NCI-H446 treated with DMSO at 0.1 percent for 48 hours (cell line): ENCODE results near the gene TMEM131.
"Not testable (repeated sequence)": the region's sequence is repeated elsewhere in the genome, so short reads cannot be mapped to it uniquely, and the experiment has no call there.

ENCODE experiments used
- DNase-seq: peaks from one replicate; lab custom pipeline; 2025; lab: John Stamatoyannopoulos, UW

Gene TMEM131

GRCh38 chr2:98022067-98022466 is 26.3 kb upstream of the TMEM131 start:
- DNase-seq = not testable (repeated sequence)

GRCh38 chr2:98020992-98021713 is 25.4 kb upstream of the TMEM131 start:
- no peak for DNase-seq

- no peak for DNase-seq
Measured at GRCh38 chr2:98020516-98020915, 24.8 kb upstream of the TMEM131 start.

- no peak for DNase-seq
Measured at GRCh38 chr2:98016908-98017670, 21.3 kb upstream of the TMEM131 start.

- DNase-seq = no peak
Measured at GRCh38 chr2:98015671-98016070, 19.9 kb upstream of the TMEM131 start.

GRCh38 chr2:98014379-98014778 is 18.6 kb upstream of the TMEM131 start:
- DNase-seq = no peak

- no peak for DNase-seq
Measured at GRCh38 chr2:98013407-98014042, 17.8 kb upstream of the TMEM131 start.

- DNase-seq = no peak
Measured at GRCh38 chr2:98012561-98012991, 16.8 kb upstream of the TMEM131 start.

- DNase-seq = no peak
Measured at GRCh38 chr2:98009887-98010760, 14.4 kb upstream of the TMEM131 start.

- DNase-seq = no peak
Measured at GRCh38 chr2:98008415-98008814, 12.7 kb upstream of the TMEM131 start.

GRCh38 chr2:98006378-98006777 is 10.6 kb upstream of the TMEM131 start:
- DNase-seq = no peak

- DNase-seq = no peak
Measured at GRCh38 chr2:98004613-98005012, 8.9 kb upstream of the TMEM131 start.

- DNase-seq = no peak
Measured at GRCh38 chr2:98004047-98004446, 8.3 kb upstream of the TMEM131 start.

GRCh38 chr2:97999536-97999935 is 3.8 kb upstream of the TMEM131 start:
- DNase-seq = no peak

- DNase-seq = no peak
Measured at GRCh38 chr2:97998431-97999005, 2.8 kb upstream of the TMEM131 start.

- DNase-seq = no peak
Measured at GRCh38 chr2:97997784-97998392, 2.1 kb upstream of the TMEM131 start.

GRCh38 chr2:97996679-97997078 is 931 bp upstream of the TMEM131 start:
- DNase-seq = no peak

- DNase-seq = no peak
Measured at GRCh38 chr2:97995026-97995733, 568 bp downstream of the TMEM131 start.

- DNase-seq = no peak
Measured at GRCh38 chr2:97994476-97994875, 1.3 kb downstream of the TMEM131 start.

- DNase-seq = no peak
Measured at GRCh38 chr2:97993926-97994325, 1.8 kb downstream of the TMEM131 start.
